ENCODE results near the gene HLA-E.

GRCh38 chr6:30542915-30543314 is 53.6 kb downstream of the HLA-E start:
- TF ChIP-seq CTCF (IDR thresholded peaks at IDR 0.05), result no peak
- TF ChIP-seq EP300 (IDR thresholded peaks at IDR 0.05), result no peak
